ENCODE measurements around the gene MBNL2. TPM values are rescaled to one million over a fixed set of nuclear protein-coding genes. Genes with fewer than 3 reads are reported as not detected.
"Not testable (repeated sequence)": the region's sequence is repeated elsewhere in the genome, so short reads cannot be mapped to it uniquely, and the experiment has no call there.

Gene MBNL2
- total RNA-seq, 2 experiments from 2014 or later, result 13.4 to 15.5 TPM

- H3K4me1 Mint-ChIP-seq, result no peaks in the 10 kb centered on the region
- peaks cover 7% of the 10 kb centered on the region for H3K36me3 Mint-ChIP-seq (ENCODE audit: low read depth)
- no peaks in the 10 kb centered on the region for H3K9me3 Mint-ChIP-seq
- no peak overlapping the region for H3K4me3 Mint-ChIP-seq
- ChIA-PET POLR2A (no interaction called here), CTCF (no interaction called here)
- H3K27me3 Mint-ChIP-seq, result no peaks in the 10 kb centered on the region
- H3K27ac Mint-ChIP-seq, result no peak overlapping the region
- no peak for DNase-seq
These were observed 117.2 kb downstream of the MBNL2 start for GRCh38 chr13:97339019-97339987.

- Mint-ChIP-seq H3K9me3 (no peaks in the 10 kb centered on the region), H3K4me3 (no peak overlapping the region), H3K27me3 (no peaks in the 10 kb centered on the region), H3K4me1 (no peaks in the 10 kb centered on the region), H3K36me3 (ENCODE audit: low read depth) (peaks cover 7% of the 10 kb centered on the region), H3K27ac (no peak overlapping the region)
- ChIA-PET CTCF (no interaction called here), POLR2A (no interaction called here)
- no peak for DNase-seq
These were observed 118.0 kb downstream of the MBNL2 start for GRCh38 chr13:97339988-97340749.

DNA sequence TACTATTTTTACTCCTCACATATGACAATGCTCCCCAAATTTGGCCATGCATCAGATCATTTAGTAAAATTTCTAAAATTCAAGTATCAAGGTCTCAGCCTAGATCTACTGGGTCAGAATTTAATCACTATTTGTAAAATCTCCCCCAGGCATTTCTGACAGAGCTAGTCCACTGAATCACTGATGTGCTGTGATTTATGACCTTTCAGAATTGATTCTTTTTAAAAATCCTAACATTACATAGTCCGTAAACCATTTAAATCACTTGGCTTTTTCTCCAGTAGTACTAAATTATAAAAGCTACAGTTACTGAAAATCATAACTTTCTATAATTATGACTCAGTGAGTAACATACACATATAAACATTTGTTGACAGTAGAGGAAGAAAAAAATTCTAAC is 119.0 kb downstream of the MBNL2 start:
- no peaks in the 10 kb centered on the region for H3K27me3 Mint-ChIP-seq
- no peaks in the 10 kb centered on the region for H3K4me1 Mint-ChIP-seq
- H3K36me3 Mint-ChIP-seq (ENCODE audit: low read depth), result peaks cover 5% of the 10 kb centered on the region
- no peaks in the 10 kb centered on the region for H3K9me3 Mint-ChIP-seq
- CTCF ChIA-PET, result no interaction called here
- H3K4me3 Mint-ChIP-seq, result no peak overlapping the region
- no peak for DNase-seq
- no peak overlapping the region for H3K27ac Mint-ChIP-seq
- POLR2A ChIA-PET, result no interaction called here

DNA sequence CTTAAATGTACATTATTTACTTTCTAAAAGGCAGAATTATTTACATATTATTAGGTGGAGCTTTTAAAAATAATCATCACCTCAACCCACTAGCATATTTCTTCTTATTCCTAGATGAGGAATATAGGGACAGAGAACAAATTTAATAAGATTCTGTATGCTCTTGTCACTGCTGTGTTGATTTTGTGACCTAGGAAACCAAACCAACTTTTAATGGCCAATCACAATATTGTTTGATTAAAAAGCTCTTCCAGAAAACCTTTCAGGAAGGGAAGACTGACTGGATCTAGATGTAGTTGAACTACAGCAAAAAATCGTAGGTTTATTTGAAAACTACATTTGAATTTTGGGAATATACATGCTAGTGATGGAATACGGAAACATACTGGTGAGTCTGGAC is 120.0 kb downstream of the MBNL2 start:
- H3K36me3 Mint-ChIP-seq (ENCODE audit: low read depth), result peaks cover 5% of the 10 kb centered on the region
- no peaks in the 10 kb centered on the region for H3K9me3 Mint-ChIP-seq
- no peaks in the 10 kb centered on the region for H3K4me1 Mint-ChIP-seq
- H3K27me3 Mint-ChIP-seq, result no peaks in the 10 kb centered on the region
- DNase-seq, result no peak
- no peak overlapping the region for H3K4me3 Mint-ChIP-seq
- no peak overlapping the region for H3K27ac Mint-ChIP-seq
- ChIA-PET CTCF (interaction anchor here (1.4 kb wide), 1 partner anchor 232 kb away, joined by 4 read pairs; no protein-coding TSS in a partner anchor), POLR2A (no interaction called here)

DNA sequence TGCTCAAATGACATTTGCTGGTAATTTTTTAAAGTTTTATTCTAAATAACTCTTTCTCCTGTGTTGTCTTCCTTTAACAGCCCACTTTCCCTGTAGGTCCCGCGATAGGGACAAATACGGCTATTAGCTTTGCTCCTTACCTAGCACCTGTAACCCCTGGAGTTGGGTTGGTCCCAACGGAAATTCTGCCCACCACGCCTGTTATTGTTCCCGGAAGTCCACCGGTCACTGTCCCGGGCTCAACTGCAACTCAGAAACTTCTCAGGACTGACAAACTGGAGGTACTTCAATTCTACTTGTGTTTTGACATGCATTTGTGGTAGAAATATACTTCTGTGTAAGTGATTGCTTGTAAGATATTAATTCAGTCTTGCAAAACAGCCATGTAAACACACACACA is 120.8 kb downstream of the MBNL2 start:
- no peaks in the 10 kb centered on the region for H3K4me1 Mint-ChIP-seq

DNA sequence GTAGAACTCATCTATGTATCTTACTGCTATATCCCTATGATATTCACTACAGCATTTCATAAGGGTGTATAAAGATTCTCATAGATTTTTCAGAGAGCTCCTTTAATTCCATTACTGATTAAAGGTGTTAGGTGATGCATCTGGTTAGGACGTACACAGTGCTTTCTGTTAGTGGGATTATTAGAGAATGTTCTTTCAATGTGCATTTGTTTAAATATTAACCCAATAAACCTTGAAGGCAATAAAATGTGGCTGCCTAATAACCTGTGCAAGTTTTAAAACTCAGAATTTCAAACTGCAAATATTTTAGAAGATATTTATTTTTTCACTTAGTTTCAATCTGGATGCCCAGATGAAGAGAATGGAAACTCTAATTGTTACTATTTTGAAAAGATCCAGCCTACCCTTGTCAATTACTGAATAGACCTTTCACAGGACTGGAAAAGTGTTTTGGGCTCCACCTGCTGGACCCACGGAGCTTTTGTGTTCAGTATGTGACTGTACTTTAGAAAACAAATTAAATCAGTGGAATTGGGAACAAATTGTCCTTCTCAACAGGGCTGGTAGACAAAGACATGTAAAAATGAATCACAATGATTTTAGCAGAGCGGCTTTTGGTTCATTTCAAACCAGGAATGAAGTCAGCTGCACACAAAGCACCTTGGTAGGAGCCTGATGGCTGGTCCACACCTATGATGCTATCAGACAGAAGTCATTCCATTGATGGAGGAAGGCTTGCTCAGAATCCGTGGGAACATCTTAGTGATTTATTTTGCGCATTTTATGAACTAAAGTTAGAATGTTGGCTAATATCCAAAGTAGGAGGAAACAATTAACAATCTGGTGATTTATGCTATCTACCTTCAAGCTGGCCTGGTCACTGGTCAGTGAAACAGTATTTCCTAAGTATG is 122.4 kb downstream of the MBNL2 start:
- no peak overlapping the region for H3K27ac Mint-ChIP-seq
- no peaks in the 10 kb centered on the region for H3K9me3 Mint-ChIP-seq
- ChIA-PET CTCF (interaction anchor here (1.0 to 2.2 kb wide), 2 partner anchors 227 to 234 kb away, joined by 3 to 13 read pairs; no protein-coding TSS in a partner anchor), POLR2A (no interaction called here)
- no peaks in the 10 kb centered on the region for H3K27me3 Mint-ChIP-seq
- H3K4me3 Mint-ChIP-seq, result no peak overlapping the region
- no peaks in the 10 kb centered on the region for H3K4me1 Mint-ChIP-seq
- peak; percentile 62 for DNase-seq
- peaks cover 5% of the 10 kb centered on the region for H3K36me3 Mint-ChIP-seq (ENCODE audit: low read depth)

More for the DNA sequence above, 120.8 kb downstream of the MBNL2 start:
- Mint-ChIP-seq H3K4me3 (no peak overlapping the region), H3K9me3 (no peaks in the 10 kb centered on the region), H3K27ac (no peak overlapping the region), H3K27me3 (no peaks in the 10 kb centered on the region), H3K36me3 (ENCODE audit: low read depth) (peaks cover 5% of the 10 kb centered on the region)
- POLR2A ChIA-PET, result no interaction called here
- CTCF ChIA-PET, result interaction anchor here (1.4 kb wide), 1 partner anchor 233 kb away, joined by 4 read pairs; no protein-coding TSS in a partner anchor
- no peak for DNase-seq

DNA sequence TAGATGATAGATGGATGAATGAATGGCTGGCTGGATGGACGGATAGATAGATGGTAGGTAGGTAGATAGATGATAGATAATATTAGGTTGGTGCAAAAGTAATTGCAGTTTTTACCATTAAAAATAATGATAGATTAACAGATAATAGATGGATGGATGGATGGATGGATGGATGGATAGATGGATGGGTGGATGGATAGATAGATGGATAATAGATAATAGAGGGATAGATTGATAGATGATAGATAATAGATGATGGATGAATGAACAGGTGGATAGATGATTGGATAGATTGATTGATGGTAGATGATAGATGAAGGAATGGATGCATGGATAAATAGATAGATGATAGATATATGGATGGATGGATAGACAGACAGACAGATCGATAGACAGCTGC is 124.0 kb downstream of the MBNL2 start:
- no peaks in the 10 kb centered on the region for H3K9me3 Mint-ChIP-seq
- ChIA-PET CTCF (no interaction called here), POLR2A (no interaction called here)
- H3K4me3 Mint-ChIP-seq, result no peak overlapping the region
- no peak for DNase-seq
- H3K4me1 Mint-ChIP-seq, result no peaks in the 10 kb centered on the region
- H3K27ac Mint-ChIP-seq, result no peak overlapping the region
- no peaks in the 10 kb centered on the region for H3K27me3 Mint-ChIP-seq
- H3K36me3 Mint-ChIP-seq (ENCODE audit: low read depth), result peaks cover 12% of the 10 kb centered on the region

- ChIA-PET POLR2A (no interaction called here), CTCF (interaction anchor here (1.1 kb wide), 1 partner anchor 238 kb away, joined by 4 read pairs; no protein-coding TSS in a partner anchor)
- H3K27ac Mint-ChIP-seq, result no peak overlapping the region
- H3K4me1 Mint-ChIP-seq, result no peaks in the 10 kb centered on the region
- H3K27me3 Mint-ChIP-seq, result no peaks in the 10 kb centered on the region
- H3K4me3 Mint-ChIP-seq, result no peak overlapping the region
- H3K36me3 Mint-ChIP-seq (ENCODE audit: low read depth), result peaks cover 12% of the 10 kb centered on the region
- no peak for DNase-seq
- no peaks in the 10 kb centered on the region for H3K9me3 Mint-ChIP-seq
These were observed 124.6 kb downstream of the MBNL2 start for GRCh38 chr13:97346561-97347254.

DNA sequence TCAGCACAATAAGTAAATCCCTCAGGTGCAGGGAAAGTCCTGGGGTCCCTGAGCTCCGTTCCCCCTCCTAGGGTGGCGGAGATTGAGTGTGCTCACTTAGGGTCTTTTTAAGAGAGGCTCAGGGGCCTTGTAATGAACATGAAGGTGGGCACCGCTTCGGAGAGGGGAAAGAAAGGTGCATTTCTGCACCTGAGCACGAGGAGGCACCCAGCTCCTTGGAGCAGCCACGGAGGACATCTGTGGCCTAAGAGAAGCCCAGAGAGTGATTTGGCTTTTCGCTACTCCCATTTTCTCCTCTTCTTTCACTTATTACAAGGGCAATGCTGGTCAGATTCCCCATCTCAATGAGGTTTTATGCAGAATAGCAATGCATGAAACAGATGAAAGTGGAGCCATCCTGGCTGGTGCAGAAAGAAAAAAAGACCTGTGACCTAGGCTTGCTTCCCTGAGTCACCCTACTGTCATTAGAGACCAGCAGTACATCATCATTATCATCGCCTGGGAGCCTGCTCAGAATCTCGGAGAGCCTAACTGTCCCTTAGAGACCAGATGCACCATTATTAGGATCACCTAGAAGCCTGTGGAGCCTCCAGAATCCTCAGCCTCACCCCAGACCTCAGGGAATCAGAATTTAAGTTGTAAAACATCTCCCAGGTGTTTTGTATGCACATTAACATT is 125.3 kb downstream of the MBNL2 start:
- Mint-ChIP-seq H3K4me3 (no peak overlapping the region), H3K36me3 (ENCODE audit: low read depth) (peaks cover 12% of the 10 kb centered on the region), H3K9me3 (no peaks in the 10 kb centered on the region), H3K4me1 (no peaks in the 10 kb centered on the region), H3K27me3 (no peaks in the 10 kb centered on the region), H3K27ac (no peak overlapping the region)
- no peak for DNase-seq
- POLR2A ChIA-PET, result no interaction called here
- CTCF ChIA-PET, result interaction anchor here (1.1 kb wide), 1 partner anchor 238 kb away, joined by 4 read pairs; no protein-coding TSS in a partner anchor

- no peak for DNase-seq
- H3K4me1 Mint-ChIP-seq, result no peaks in the 10 kb centered on the region
- ChIA-PET CTCF (interaction anchor here (0.6 to 1.2 kb wide), 2 partner anchors 239 to 565 kb away, joined by 3 to 5 read pairs; no protein-coding TSS in a partner anchor), POLR2A (no interaction called here)
- no peak overlapping the region for H3K27ac Mint-ChIP-seq
- no peaks in the 10 kb centered on the region for H3K9me3 Mint-ChIP-seq
- H3K36me3 Mint-ChIP-seq (ENCODE audit: low read depth), result peaks cover 8% of the 10 kb centered on the region
- no peaks in the 10 kb centered on the region for H3K27me3 Mint-ChIP-seq
- H3K4me3 Mint-ChIP-seq, result no peak overlapping the region
These were observed 126.5 kb downstream of the MBNL2 start for GRCh38 chr13:97348569-97349100.

- H3K27ac Mint-ChIP-seq; POLR2A ChIA-PET; H3K27me3 Mint-ChIP-seq; H3K4me1 Mint-ChIP-seq; DNase-seq; H3K4me3 Mint-ChIP-seq; H3K36me3 Mint-ChIP-seq (ENCODE audit: low read depth); CTCF ChIA-PET; H3K9me3 Mint-ChIP-seq: not testable (repeated sequence)
These were observed 129.9 kb downstream of the MBNL2 start for GRCh38 chr13:97352012-97352411.
